SIG-M5 treated with dmso at 0.1 percent for 504 hours (cell line): ENCODE data around the gene RHOU.
A peak's percentile ranks its signal among the peaks of the same experiment; 100 is the strongest.

Source experiments
- DNase-seq: peaks from one replicate; lab custom pipeline; 2025; ENCODE audit not compliant: unreplicated experiment; lab: John Stamatoyannopoulos, UW

RHOU gene

DNA sequence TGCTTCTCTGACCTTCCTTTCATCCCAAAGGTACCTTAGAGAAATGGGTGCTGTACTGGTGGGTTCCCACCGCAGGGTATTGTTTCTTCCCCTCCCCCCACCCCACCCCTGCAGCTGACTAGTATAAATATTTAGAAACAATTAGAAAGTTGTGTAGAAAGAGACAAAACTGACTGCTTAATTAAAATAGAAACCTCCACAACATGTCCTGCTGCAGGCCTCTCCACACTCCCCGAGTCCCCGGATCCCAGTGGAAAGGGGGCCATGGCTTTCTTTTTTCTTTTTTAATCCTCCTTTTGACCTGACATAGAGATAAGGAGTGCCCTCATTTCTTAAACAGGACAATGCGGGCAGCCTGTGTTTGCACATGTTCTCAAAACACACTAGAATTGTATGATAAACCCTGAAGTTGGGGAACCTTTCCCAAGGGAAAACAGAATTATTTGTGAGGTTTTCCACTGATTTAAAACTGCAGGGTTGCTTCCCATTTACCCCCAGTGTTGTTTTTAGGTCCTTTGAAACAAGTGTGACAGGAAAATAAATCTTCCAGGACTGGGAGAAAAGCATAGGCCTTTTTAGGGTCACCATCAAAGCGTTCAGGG lies 1.7 kb downstream of the RHOU start:
- no peak for DNase-seq

DNA sequence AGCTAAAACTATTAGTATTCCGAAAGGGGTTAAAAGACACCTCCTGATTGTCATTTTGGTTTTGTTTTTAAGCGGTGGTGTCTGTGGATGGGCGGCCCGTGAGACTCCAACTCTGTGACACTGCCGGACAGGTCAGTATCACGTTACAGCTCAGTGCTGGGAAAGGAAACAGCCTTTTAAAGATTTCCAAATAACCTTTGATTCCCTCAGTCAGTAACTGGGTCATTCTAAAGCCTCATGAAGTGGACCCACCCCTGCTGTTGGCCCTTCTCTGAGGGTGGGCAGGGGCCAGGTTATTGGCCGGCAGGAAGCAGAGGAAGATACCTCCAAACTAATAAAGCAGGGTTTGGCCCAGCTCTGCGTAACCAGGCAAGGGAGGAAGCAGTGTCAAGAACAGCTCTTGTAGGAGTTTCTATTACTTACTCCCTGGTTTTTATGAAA lies 2.3 kb downstream of the RHOU start:
- no peak for DNase-seq

GRCh38 chr1:228739826-228740225 lies 4.5 kb downstream of the RHOU start:
- DNase-seq = no peak

- no peak for DNase-seq
These were observed 5.5 kb downstream of the RHOU start for GRCh38 chr1:228740543-228741317.

GRCh38 chr1:228742281-228742860 lies 7.1 kb downstream of the RHOU start:
- peak; percentile 17 for DNase-seq

- DNase-seq = no peak
These were observed 8.1 kb downstream of the RHOU start for GRCh38 chr1:228743405-228743804.

- DNase-seq = no peak
These were observed 9.1 kb downstream of the RHOU start for GRCh38 chr1:228744356-228744755.

DNA sequence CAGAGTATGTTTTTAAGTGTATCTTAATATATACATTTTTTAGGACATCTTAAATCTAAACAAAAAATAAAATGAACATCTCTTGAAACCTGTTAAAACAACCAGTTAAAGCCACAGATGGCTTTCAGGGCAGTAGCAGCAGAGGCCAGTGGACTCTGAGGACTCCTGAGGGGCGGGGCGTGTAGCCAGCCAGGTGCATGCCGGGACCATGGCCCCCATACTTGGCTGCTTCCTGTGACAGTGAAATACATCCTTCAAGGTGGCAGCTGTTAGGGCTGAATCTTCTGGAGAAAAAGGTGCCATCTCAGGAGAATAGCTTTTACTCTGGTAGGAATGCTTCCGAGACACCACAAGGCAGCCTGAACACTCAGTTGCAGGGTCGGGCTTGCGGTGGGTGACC lies 9.6 kb downstream of the RHOU start:
- no peak for DNase-seq

DNA sequence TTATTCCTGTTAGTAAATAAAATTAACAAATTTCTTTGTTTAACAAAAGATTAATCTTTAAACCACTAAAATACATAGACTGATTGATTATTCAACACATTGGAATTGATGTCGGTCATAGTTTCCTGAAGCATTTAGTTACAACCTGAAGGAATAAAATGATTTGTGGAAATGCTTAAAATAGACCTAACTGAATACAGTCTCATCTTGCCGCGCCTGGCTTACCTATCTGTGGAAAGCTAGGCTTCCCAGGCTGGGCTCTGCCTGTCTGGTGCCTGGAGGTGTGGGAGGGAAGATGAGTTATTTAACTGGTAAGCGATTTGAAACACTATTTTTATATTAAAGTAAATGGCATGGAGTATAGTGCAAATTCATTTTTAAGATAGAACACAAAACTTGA lies 10.2 kb downstream of the RHOU start:
- DNase-seq = no peak

DNA sequence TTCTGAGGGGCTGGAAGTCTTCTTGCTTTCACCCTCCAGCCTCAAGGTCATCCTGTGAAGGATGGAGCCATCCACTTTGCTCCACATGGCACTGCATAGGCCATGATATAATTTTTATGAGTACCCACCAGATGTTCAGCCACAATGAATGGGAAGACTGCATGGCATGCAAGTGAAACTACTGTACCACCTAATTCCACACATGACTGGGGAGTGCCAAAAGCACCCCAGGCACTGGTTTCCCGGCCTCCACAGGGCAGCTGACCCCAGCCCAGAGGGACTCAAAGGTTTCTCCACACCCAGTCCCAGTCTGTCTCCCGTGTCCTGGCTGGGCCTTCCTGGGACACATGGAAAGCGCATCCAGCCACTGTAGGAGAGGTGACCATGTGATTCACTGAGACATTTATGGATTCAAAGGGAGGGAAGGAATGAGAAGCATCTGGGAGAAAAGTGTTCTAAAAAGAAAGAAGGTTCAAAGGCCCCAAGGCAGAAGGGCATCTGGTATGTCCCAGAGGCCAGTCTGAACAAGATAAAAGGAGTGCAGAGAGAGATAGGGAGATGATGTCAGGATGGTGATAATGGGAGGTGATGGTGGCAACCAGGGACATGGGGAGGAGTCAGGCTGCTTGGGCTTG lies 12.1 kb downstream of the RHOU start:
- DNase-seq = no peak

DNA sequence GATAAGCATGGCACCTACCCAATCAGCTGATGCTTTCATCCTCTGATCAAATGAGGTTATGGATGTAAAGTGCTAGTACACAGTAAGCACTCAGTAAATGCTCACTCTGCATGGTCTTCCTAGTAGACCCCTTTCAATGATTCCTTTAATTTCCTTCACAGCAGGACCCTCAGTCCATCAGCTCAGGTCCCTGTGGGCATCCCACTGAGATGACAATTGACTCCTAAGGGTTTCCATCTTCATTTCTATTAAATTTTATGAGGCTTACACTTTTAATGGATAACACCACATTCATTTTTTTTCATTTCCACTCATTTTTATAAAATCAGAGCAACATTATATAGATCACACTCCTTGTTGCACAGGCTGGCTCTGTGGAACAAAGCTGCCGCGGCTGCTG lies 12.8 kb downstream of the RHOU start:
- DNase-seq = no peak

GRCh38 chr1:228748431-228748830 lies 13.2 kb downstream of the RHOU start:
- DNase-seq = no peak

DNA sequence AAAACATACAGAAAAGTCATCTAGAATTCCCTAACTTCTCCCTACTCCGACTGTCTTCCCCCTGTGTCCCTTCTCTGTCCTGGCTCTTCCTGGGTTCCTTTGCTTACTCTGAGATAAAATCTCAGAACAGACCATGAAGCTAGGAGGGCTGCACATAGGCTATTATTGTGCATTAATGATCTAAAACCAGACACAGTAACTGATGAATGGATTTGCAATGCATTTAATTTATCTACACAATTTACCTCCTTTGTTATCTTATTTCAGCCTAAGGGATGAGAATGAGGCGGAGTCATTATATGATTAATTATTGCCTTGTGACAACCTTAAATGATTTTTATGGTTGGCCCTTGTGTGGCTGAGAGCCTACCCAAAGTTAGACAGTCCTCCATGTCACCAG lies 14.5 kb downstream of the RHOU start:
- no peak for DNase-seq

DNA sequence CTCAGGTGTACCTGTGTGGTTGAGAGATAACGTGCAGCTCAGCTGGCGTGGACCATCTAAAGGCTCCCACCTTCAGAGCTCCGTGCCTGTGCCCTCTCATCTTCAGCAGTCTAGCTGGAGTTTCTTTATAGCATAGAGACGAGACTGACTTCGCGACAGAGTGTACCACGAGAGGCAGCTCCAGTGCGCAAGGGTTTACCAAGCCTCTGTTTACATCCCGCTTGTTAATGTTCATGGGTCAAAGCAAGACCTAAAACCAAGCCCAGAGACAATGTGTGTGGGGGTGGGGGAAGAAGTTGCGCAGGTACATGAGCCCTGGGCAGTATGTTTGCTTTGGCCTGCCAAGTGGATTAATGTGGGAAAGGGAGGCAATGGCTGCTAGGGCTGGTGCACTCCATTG lies 15.6 kb downstream of the RHOU start:
- no peak for DNase-seq

DNA sequence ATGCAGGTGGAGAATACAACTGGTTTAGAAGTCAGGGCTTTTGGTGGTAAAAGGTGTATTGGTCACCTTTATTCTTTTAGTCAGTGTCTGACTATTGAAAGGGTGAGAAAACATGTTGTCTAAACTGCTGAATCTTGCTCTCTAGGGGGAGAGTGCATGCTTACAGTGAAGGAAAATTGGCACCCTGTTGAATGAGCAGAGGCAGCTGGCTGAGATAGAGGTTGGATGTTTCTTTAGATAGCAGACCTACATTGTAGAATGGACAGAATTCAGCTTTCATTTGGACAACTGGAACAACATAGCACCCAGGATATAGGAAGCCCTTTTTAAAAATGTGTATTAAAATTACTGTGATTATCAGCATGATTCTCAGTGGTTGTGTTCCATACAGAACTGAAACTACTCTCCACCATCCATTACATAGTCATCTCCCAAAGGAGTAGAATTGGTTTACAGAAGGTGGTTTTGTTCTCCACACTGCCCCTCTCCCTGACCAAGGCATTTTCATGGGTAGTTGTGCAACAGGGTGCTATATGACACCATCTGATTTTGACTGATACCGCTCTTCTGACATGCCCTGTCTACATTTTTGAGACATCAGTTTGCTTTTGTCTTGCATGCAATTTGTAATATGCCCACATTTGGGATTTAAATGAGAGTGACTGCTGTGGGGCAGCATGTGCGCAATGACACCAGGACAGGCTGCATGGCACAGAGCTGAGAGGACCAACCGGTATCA lies 16.2 kb downstream of the RHOU start:
- peak; percentile 80 for DNase-seq

DNA sequence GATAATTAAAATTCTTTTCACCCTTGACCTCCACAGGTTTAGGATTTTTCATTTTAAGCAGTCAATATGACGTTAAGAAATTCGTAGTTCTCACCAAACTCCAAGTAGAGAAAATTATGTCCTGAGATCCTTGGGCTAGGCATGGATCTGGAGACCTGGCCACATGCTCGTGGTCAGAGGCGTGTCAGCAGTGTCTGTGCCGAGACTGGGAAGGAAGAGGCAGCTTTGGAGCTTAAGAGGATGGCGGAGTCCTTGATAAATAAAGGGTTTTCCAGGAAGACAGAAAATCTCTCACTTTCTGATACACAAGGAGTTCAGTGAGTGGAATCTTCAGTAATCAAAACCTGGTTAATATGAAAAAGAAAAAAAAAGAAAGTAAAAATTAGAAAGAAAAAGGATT lies 17.0 kb downstream of the RHOU start:
- no peak for DNase-seq

DNA sequence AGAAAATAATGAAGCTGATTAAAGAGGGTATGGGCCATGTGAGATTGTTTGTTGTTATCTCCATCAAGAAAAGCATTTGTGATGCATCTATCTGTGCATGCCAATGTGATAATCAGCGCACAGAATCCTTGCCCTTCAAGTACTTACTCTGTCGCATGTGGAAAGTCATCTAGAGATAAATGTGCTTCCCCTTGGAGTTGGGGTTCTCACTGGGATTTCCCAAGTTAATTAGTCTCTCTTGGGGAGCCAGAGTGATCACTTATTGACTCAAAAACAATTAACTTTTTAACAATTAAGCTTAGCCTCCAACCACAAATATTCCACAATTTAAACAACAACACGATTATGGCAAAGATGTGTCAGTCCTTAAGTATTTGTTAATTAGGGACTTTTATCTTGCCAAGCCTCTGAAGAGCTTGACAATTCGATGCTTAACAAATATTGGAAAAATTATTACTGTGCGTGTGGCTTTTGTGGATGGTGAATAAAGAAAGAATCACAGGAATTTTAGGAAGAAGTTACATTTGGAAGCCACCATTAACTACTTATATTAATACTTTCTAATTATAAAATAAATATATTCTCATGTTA lies 17.5 kb downstream of the RHOU start:
- DNase-seq = no peak

GRCh38 chr1:228753287-228753686 lies 18.0 kb downstream of the RHOU start:
- DNase-seq = no peak

- no peak for DNase-seq
These were observed 18.6 kb downstream of the RHOU start for GRCh38 chr1:228753786-228754360.

- no peak for DNase-seq
These were observed 19.5 kb downstream of the RHOU start for GRCh38 chr1:228754646-228755268.
